ENCODE results near the gene TRIM24. TPM values are rescaled to one million over a fixed set of nuclear protein-coding genes. Genes with fewer than 3 reads are reported as not detected.

The TRIM24 gene
- total RNA-seq, 2 experiments from 2014 or later = 14.1 to 16.0 TPM

GRCh38 chr7:138627361-138627760 lies 167.3 kb downstream of the TRIM24 start:
- Histone ChIP-seq H3K36me3 (ENCODE audit: insufficient read depth, low read length) (no peaks in the 10 kb centered on the region), H3K27me3 (ENCODE audit: control insufficient read depth in 1 of 2, insufficient read depth in 2 of 2, low read length in 2 of 2) (no peaks in the 10 kb centered on the region), H3K27ac (ENCODE audit: low read depth in 1 of 2, low read length in 2 of 2) (no peak overlapping the region), H3K9me3 (ENCODE audit: control insufficient read depth in 1 of 2, insufficient read depth in 1 of 2, low read length in 2 of 2) (no peaks in the 10 kb centered on the region), H3K4me3 (ENCODE audit: low read length) (no peak overlapping the region), H3K4me1 (ENCODE audit: insufficient read depth, low read length) (peaks cover 18% of the 10 kb centered on the region)
- H3K4me3 Mint-ChIP-seq = no peak overlapping the region
- H3K9me3 Mint-ChIP-seq = no peaks in the 10 kb centered on the region
- CTCF ChIA-PET = no interaction called here
- POLR2A ChIA-PET = no interaction called here
- no peaks in the 10 kb centered on the region for H3K36me3 Mint-ChIP-seq (ENCODE audit: low read depth)
- peaks cover 44% of the 10 kb centered on the region for H3K4me1 Mint-ChIP-seq (ENCODE audit: low read depth)
- no peaks in the 10 kb centered on the region for H3K27me3 Mint-ChIP-seq
- no peak for ATAC-seq (ENCODE audit: poor library complexity)
- TF ChIP-seq CTCF (IDR thresholded peaks at IDR 0.05) = no peak
- no peak for DNase-seq
- intact Hi-C loops (cut with DNase I, micrococcal nuclease) = loop anchor here in 1 of 2 experiments (10.0 kb wide), 1 partner anchor 127 kb away; no protein-coding TSS in a partner anchor
- H3K27ac Mint-ChIP-seq = peak overlapping the region; percentile 54

GRCh38 chr7:138630059-138630610 lies 170.1 kb downstream of the TRIM24 start:
- Histone ChIP-seq H3K4me3 (ENCODE audit: low read length) (no peak overlapping the region), H3K9me3 (ENCODE audit: control insufficient read depth in 1 of 2, insufficient read depth in 1 of 2, low read length in 2 of 2) (no peaks in the 10 kb centered on the region), H3K4me1 (ENCODE audit: insufficient read depth, low read length) (peaks cover 13% of the 10 kb centered on the region), H3K36me3 (ENCODE audit: insufficient read depth, low read length) (no peaks in the 10 kb centered on the region), H3K27me3 (ENCODE audit: control insufficient read depth in 1 of 2, insufficient read depth in 2 of 2, low read length in 2 of 2) (no peaks in the 10 kb centered on the region), H3K27ac (ENCODE audit: low read depth in 1 of 2, low read length in 2 of 2) (no peak overlapping the region)
- Mint-ChIP-seq H3K36me3 (ENCODE audit: low read depth) (no peaks in the 10 kb centered on the region), H3K27me3 (no peaks in the 10 kb centered on the region), H3K9me3 (no peaks in the 10 kb centered on the region), H3K4me3 (no peak overlapping the region), H3K27ac (no peak overlapping the region), H3K4me1 (ENCODE audit: low read depth) (peaks cover 35% of the 10 kb centered on the region)
- intact Hi-C loops (cut with DNase I, micrococcal nuclease) = loop anchor here in 1 of 2 experiments (5.0 kb wide), 1 partner anchor 67 kb away; no protein-coding TSS in a partner anchor
- ATAC-seq (ENCODE audit: poor library complexity) = no peak
- ChIA-PET CTCF (no interaction called here), POLR2A (no interaction called here)
- no peak for DNase-seq
- no peak for TF ChIP-seq CTCF (IDR thresholded peaks at IDR 0.05)

GRCh38 chr7:138632384-138632783 lies 172.3 kb downstream of the TRIM24 start:
- TF ChIP-seq CTCF (IDR thresholded peaks at IDR 0.05) = no peak
- ATAC-seq (ENCODE audit: poor library complexity) = no peak
- Histone ChIP-seq H3K27me3 (ENCODE audit: control insufficient read depth in 1 of 2, insufficient read depth in 2 of 2, low read length in 2 of 2) (no peaks in the 10 kb centered on the region), H3K4me3 (ENCODE audit: low read length) (no peak overlapping the region), H3K9me3 (ENCODE audit: control insufficient read depth in 1 of 2, insufficient read depth in 1 of 2, low read length in 2 of 2) (no peaks in the 10 kb centered on the region), H3K4me1 (ENCODE audit: insufficient read depth, low read length) (no peaks in the 10 kb centered on the region), H3K27ac (ENCODE audit: low read depth in 1 of 2, low read length in 2 of 2) (no peak overlapping the region), H3K36me3 (ENCODE audit: insufficient read depth, low read length) (no peaks in the 10 kb centered on the region)
- no peak overlapping the region for H3K27ac Mint-ChIP-seq
- ChIA-PET CTCF (no interaction called here), POLR2A (no interaction called here)
- intact Hi-C loops (cut with DNase I, micrococcal nuclease) = loop anchor here in 1 of 2 experiments (5.0 kb wide), 1 partner anchor 65 kb away; no protein-coding TSS in a partner anchor
- H3K36me3 Mint-ChIP-seq (ENCODE audit: low read depth) = no peaks in the 10 kb centered on the region
- peaks cover 13% of the 10 kb centered on the region for H3K4me1 Mint-ChIP-seq (ENCODE audit: low read depth)
- no peak overlapping the region for H3K4me3 Mint-ChIP-seq
- DNase-seq = no peak
- H3K9me3 Mint-ChIP-seq = no peaks in the 10 kb centered on the region
- H3K27me3 Mint-ChIP-seq = no peaks in the 10 kb centered on the region
